Measurements from ENCODE around the gene NMNAT3.

GRCh38 chr3:139619484-139619883, 58.3 kb downstream of the NMNAT3 start:
- TF ChIP-seq CTCF (optimal IDR thresholded peaks at IDR 0.05 in 1 of 3, IDR thresholded peaks at IDR 0.05 in 1 of 3, conservative IDR thresholded peaks at IDR 0.05 in 1 of 3; ENCODE audit: extremely low read depth in 1 of 3, insufficient read depth in 2 of 3, low read length in 3 of 3) = no peak
- no peak for TF ChIP-seq EZH2 (IDR thresholded peaks at IDR 0.05; ENCODE audit: low read length)

All from keratinocyte (primary cell).